Measurements from ENCODE around the gene EVC2.

EVC2 gene

GRCh38 chr4:5561286-5561685 is 147.1 kb downstream of the EVC2 start:
- no peaks in the 10 kb centered on the region for H3K36me3 ChIP-seq (replicated peaks; ENCODE audit: insufficient read depth, low read length)
- TF ChIP-seq EZH2 (optimal IDR thresholded peaks at IDR 0.05; ENCODE audit: low read depth, low read length) (no peak), CTCF (IDR thresholded peaks at IDR 0.05; ENCODE audit: low read length) (no peak), EZH2phosphoT487 (IDR thresholded peaks at IDR 0.05; ENCODE audit: low read length) (no peak)
- H3K9ac ChIP-seq (ENCODE audit: low read length): no peak overlapping the region
- H3K27ac ChIP-seq (ENCODE audit: low read length): no peak overlapping the region
- no peaks in the 10 kb centered on the region for H3K79me2 ChIP-seq (ENCODE audit: low read length)
- H3K9me3 ChIP-seq (replicated peaks; ENCODE audit: insufficient read depth, low read length): no peaks in the 10 kb centered on the region
- H2AFZ ChIP-seq (ENCODE audit: low read length): no peak overlapping the region
- H3K9me2 ChIP-seq (replicated peaks; ENCODE audit: insufficient read depth, low read length): no peaks in the 10 kb centered on the region
- DNase-seq: no peak
- H3K4me1 ChIP-seq (ENCODE audit: low read length): no peaks in the 10 kb centered on the region
- no peak overlapping the region for H3K4me2 ChIP-seq (ENCODE audit: low read depth, low read length)
- no peaks in the 10 kb centered on the region for H4K20me1 ChIP-seq (ENCODE audit: insufficient read depth, low read length)
- H3F3A ChIP-seq (ENCODE audit: insufficient read depth, low read length): no peaks in the 10 kb centered on the region
- H3K4me3 ChIP-seq (ENCODE audit: low read length): no peak overlapping the region
- H3K27me3 ChIP-seq (replicated peaks; ENCODE audit: insufficient read depth, low read length): no peaks in the 10 kb centered on the region

DNA sequence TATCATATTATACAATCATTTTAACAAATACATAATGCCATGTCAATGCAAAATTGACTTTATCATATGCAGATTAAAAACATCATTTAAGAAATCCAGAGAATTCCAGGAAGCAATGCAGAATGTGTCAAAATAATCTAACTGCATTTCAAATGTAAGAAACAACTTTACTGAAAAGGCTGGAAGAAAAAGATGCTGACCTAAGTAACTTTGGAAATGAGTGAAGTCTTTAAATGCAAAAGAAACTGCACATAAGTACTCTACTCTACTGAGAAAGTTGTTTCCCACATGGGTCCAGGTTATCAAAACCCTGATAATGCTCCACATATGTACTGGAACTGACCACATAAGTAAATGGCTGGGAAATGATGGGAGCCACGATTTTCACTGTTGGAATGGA is 149.9 kb downstream of the EVC2 start:
- H2AFZ ChIP-seq (ENCODE audit: low read length): no peak overlapping the region
- no peaks in the 10 kb centered on the region for H3K9me3 ChIP-seq (replicated peaks; ENCODE audit: insufficient read depth, low read length)
- no peaks in the 10 kb centered on the region for H4K20me1 ChIP-seq (ENCODE audit: insufficient read depth, low read length)
- no peaks in the 10 kb centered on the region for H3K4me1 ChIP-seq (ENCODE audit: low read length)
- no peak overlapping the region for H3K4me2 ChIP-seq (ENCODE audit: low read depth, low read length)
- H3K9ac ChIP-seq (ENCODE audit: low read length): no peak overlapping the region
- DNase-seq: no peak
- no peak overlapping the region for H3K4me3 ChIP-seq (ENCODE audit: low read length)
- H3K27me3 ChIP-seq (replicated peaks; ENCODE audit: insufficient read depth, low read length): no peaks in the 10 kb centered on the region
- H3F3A ChIP-seq (ENCODE audit: insufficient read depth, low read length): no peaks in the 10 kb centered on the region
- H3K9me2 ChIP-seq (replicated peaks; ENCODE audit: insufficient read depth, low read length): no peaks in the 10 kb centered on the region
- H3K79me2 ChIP-seq (ENCODE audit: low read length): no peaks in the 10 kb centered on the region
- no peak overlapping the region for H3K27ac ChIP-seq (ENCODE audit: low read length)
- no peaks in the 10 kb centered on the region for H3K36me3 ChIP-seq (replicated peaks; ENCODE audit: insufficient read depth, low read length)
- TF ChIP-seq EZH2 (optimal IDR thresholded peaks at IDR 0.05; ENCODE audit: low read depth, low read length) (no peak), EZH2phosphoT487 (IDR thresholded peaks at IDR 0.05; ENCODE audit: low read length) (no peak), CTCF (IDR thresholded peaks at IDR 0.05; ENCODE audit: low read length) (no peak)

- Histone ChIP-seq H3K27ac (ENCODE audit: low read length) (no peak overlapping the region), H3K4me2 (ENCODE audit: low read depth, low read length) (no peak overlapping the region), H3K36me3 (replicated peaks; ENCODE audit: insufficient read depth, low read length) (no peaks in the 10 kb centered on the region), H3K9me3 (replicated peaks; ENCODE audit: insufficient read depth, low read length) (no peaks in the 10 kb centered on the region), H2AFZ (ENCODE audit: low read length) (no peak overlapping the region), H3K9ac (ENCODE audit: low read length) (no peak overlapping the region), H4K20me1 (ENCODE audit: insufficient read depth, low read length) (no peaks in the 10 kb centered on the region), H3K27me3 (replicated peaks; ENCODE audit: insufficient read depth, low read length) (no peaks in the 10 kb centered on the region), H3F3A (ENCODE audit: insufficient read depth, low read length) (no peaks in the 10 kb centered on the region), H3K4me1 (ENCODE audit: low read length) (no peaks in the 10 kb centered on the region), H3K9me2 (replicated peaks; ENCODE audit: insufficient read depth, low read length) (no peaks in the 10 kb centered on the region), H3K4me3 (ENCODE audit: low read length) (no peak overlapping the region), H3K79me2 (ENCODE audit: low read length) (no peaks in the 10 kb centered on the region)
- no peak for DNase-seq
- TF ChIP-seq EZH2phosphoT487 (IDR thresholded peaks at IDR 0.05; ENCODE audit: low read length) (no peak), CTCF (IDR thresholded peaks at IDR 0.05; ENCODE audit: low read length) (no peak), EZH2 (optimal IDR thresholded peaks at IDR 0.05; ENCODE audit: low read depth, low read length) (no peak)
These were observed 154.0 kb downstream of the EVC2 start for GRCh38 chr4:5554376-5554775.

Data from MM.1S (cell line).